Right lobe of liver (tissue), 6 donors: Measurements from ENCODE around the gene IL6R. TPM values are rescaled to one million over a fixed set of nuclear protein-coding genes. Genes with fewer than 3 reads are reported as not detected.

Source experiments
- ATAC-seq, 4 donors: fragments of 200-7000 bp; cut with Tn5 transposase; one replicate each; pipeline ENCODE4 v1.9.1; 2020; ENCODE audit warnings: mild to moderate bottlenecking in 4 of 4, moderate library complexity in 4 of 4
- DNase-seq, 3 donors: peaks; one replicate each; pipeline ENCODE4 v3.0.0-alpha.2; 2020
- H3K27ac ChIP-seq, 3 donors: fragments of 200-600 bp; one replicate each; pipeline ENCODE4 v1.8.0; 2022
- H3K27me3 ChIP-seq, 2 donors: fragments of 200-600 bp; one replicate each; pipeline ENCODE4 v1.8.0; 2022
- H3K36me3 ChIP-seq, 4 donors: fragments of 200-600 bp; sonication (generic) in 1 of 4; one replicate each; pipeline versions ENCODE4 v1.5.1 to v1.8.0; 2017 to 2022; ENCODE audit warnings: control low read depth in 1 of 4
- H3K4me1 ChIP-seq, 4 donors: fragments of 200-600 bp; sonication (generic) in 1 of 4; one replicate each; pipeline versions ENCODE4 v1.5.1 to v1.8.0; 2017 to 2022; ENCODE audit warnings: control low read depth in 1 of 4
- H3K4me3 ChIP-seq, 3 donors: fragments of 200-600 bp; one replicate each; pipeline ENCODE4 v1.8.0; 2022
- H3K9me3 ChIP-seq, 4 donors: fragments of 200-600 bp; sonication (generic) in 1 of 4; one replicate each; pipeline versions ENCODE4 v1.5.1 to v1.8.0; 2017 to 2022; ENCODE audit warnings: control low read depth in 1 of 4
- CTCF ChIP-seq, 4 donors: fragments of 200-600 bp in 3 of 4; fragments of 450-650 bp in 1 of 4; IDR thresholded peaks; one replicate each; pipeline versions ENCODE4 v1.5.1 to v1.8.0; 2016 to 2022; ENCODE audit warnings: antibody characterized with exemption in 4 of 4, mild to moderate bottlenecking in 2 of 4
- POLR2A ChIP-seq: fragments of 450-650 bp; IDR thresholded peaks from one replicate; pipeline ENCODE4 v1.6.1; 2017; ENCODE audit warnings: antibody characterized with exemption, mild to moderate bottlenecking
- WGBS: methylation state at CpG from one replicate; pipeline ENCODE4 v1.1.6; 2018; ENCODE audit warnings: low coverage, low lambda C conversion rate; ENCODE audit not compliant: insufficient coverage; ENCODE audit errors: missing lambda C conversion rate; 5-methylcytosine and 5-hydroxymethylcytosine counted together
- intact Hi-C, 2 donors: fragments of 100-400 bp; cut with DNase I; formaldehyde crosslinking; loops; one replicate each; pipeline versions ENCODE4 v1.11.2 to v1.14.1; 2022
- total RNA-seq, 6 experiments: library from RNA; depleted of rRNA in 2 of 6; stranded (reverse); fragments of >200 nt in 2 of 6; fragmentation: NEBNext Ultra II Directional in 3 of 6; extraction: Animal tissue kit (Norgen Biotek cat#: 25700) in 3 of 6; gene quantifications; one replicate each; pipeline versions ENCODE4 v1.1.0 to v1.2.4, GENCODE V29; 2016 to 2023
- donor health status: DM: no; HTN: yes; CAD: no.
- donor health status: DM: no; HTN: no; CAD: no.
- donor health status: DM: no; HTN: no; CAD: no.
- donor health status: DM: no; HTN: yes; CAD: no.
- donor health status: DM: no; HTN: yes; CAD: no.

Gene IL6R
- total RNA-seq, 6 experiments from 2014 or later = 32.2 to 145 (median 68.2) TPM

DNA sequence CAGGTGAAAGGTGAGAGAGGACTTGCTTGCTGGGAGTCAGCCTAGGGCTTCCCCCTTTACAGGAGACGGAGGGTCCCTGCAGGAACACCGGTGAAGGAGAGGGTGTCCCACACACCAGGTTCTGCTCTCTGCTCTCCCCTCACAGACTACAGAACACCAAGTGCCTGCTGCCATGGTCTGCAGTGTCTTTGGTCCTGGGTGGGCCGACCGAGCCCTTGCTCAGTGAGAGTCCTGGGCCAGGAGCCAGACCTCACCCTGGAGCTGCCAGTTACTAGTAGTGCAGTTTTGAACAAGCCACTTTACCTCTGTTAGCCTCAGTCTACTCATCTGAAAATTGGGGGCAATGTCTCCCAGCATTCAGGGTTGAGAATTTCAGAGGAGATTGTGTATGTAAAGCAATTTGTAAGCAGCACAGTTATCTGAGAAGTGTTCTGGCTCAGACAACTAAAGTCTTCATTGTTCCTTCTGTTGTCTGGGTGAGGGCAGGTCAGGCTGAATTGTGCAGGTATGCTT is 2.7 kb upstream of the IL6R start:
- DNase-seq (no peak), ATAC-seq (no peak)
- WGBS = no CpG with 5 or more reads among the region's 4 CpGs
- TF ChIP-seq POLR2A (no peak), CTCF (IDR thresholded peaks at IDR 0.05) (no peak)
- Histone ChIP-seq H3K27ac (no peak overlapping the region), H3K4me3 (no peak overlapping the region), H3K27me3 (no peaks in the 10 kb centered on the region), H3K9me3 (no peaks in the 10 kb centered on the region), H3K36me3 (no peaks in the 10 kb centered on the region), H3K4me1 (peaks cover 0 to 22% (median 7%) of the 10 kb centered on the region in 4 donors)
- intact Hi-C loops = no loop called here

DNA sequence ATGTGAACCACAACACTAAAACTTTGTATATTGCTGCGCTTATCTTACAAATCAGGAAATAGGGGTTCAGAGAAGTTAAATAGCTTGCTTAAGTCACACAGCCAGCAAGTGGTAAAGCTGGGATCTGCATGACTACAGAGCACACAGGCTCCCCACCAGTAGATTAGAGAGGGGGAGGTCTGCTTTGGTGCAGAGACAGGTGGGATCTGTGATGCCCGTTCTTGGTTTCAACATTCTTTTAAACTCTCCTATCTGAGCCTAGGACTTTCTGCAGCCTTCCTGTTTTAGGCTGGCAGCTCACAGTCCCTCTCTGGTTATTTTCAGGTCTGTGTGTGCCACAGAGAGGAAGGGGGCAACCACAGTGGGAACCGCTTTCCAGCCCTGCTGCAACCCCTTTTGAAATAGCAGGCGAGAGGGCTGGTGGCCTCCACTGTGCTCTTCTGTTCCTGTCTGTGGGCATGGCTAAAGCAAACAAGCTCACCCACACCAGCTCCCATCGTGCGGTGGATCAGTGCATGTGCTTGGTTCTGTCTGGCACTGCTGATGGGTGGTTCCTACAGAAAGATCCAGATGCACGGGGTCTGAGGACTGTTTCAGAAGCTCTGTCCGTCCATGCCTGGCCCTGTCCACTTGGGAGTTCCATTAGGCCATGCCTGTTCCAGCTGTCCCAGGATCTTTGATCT is 1.7 kb upstream of the IL6R start:
- DNase-seq (peak in 1 of 3 donors; percentile 64), ATAC-seq (no peak)
- peaks cover 0 to 20% (median 7%) of the 10 kb centered on the region in 4 donors for H3K4me1 ChIP-seq
- H3K36me3 ChIP-seq = no peaks in the 10 kb centered on the region
- peak overlapping the region in 2 of 3 donors; percentile 56 to 99 for H3K27ac ChIP-seq
- H3K9me3 ChIP-seq = no peaks in the 10 kb centered on the region
- no peak overlapping the region for H3K4me3 ChIP-seq
- intact Hi-C loops = no loop called here
- H3K27me3 ChIP-seq = no peaks in the 10 kb centered on the region
- 36% methylated on average over 3 of the region's 8 CpGs for WGBS
- TF ChIP-seq POLR2A (no peak), CTCF (IDR thresholded peaks at IDR 0.05) (no peak)

DNA sequence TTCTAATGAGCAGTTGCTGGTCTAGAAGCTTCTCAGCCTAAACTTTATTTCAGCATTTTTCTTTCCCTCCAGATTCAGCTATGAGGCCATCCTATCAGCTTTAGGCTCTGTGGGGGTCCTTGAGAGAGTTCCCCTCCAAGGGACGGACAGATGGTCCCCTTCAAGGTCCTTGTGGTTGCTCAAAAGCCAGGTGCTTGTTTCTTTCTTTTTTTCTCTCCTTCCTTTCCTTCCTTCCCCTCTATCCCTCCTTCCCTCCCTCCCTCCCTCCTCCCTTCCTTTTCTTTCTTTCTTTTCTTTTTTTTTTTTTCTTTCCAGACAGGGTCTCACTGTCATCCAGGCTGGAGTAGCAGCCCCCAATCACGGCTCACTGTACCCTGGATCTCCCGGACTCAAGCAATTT is 1.2 kb upstream of the IL6R start:
- Histone ChIP-seq H3K4me3 (no peak overlapping the region), H3K27me3 (no peaks in the 10 kb centered on the region), H3K27ac (peak overlapping the region in 2 of 3 donors; percentile 56 to 99), H3K36me3 (no peaks in the 10 kb centered on the region), H3K4me1 (peaks cover 0 to 25% (median 10%) of the 10 kb centered on the region in 4 donors), H3K9me3 (no peaks in the 10 kb centered on the region)
- 83% methylated on average over 3 of the region's 3 CpGs for WGBS
- ATAC-seq = no peak
- TF ChIP-seq POLR2A (no peak), CTCF (IDR thresholded peaks at IDR 0.05) (no peak)
- intact Hi-C loops = no loop called here
- DNase-seq = no peak

- no peak for DNase-seq
- no peak for TF ChIP-seq CTCF (IDR thresholded peaks at IDR 0.05)
- Histone ChIP-seq H3K9me3 (no peaks in the 10 kb centered on the region), H3K4me3 (peak overlapping the region; percentile 79 to 95 (median 91)), H3K36me3 (no peaks in the 10 kb centered on the region), H3K27me3 (no peaks in the 10 kb centered on the region), H3K27ac (peak overlapping the region; percentile 98 to 99 (median 98)), H3K4me1 (peaks cover 0 to 31% (median 13%) of the 10 kb centered on the region in 4 donors)
- intact Hi-C loops = no loop called here
- peak; percentile 0 to 4 (median 0) for ATAC-seq
- 13% methylated on average over 4 of the region's 11 CpGs for WGBS
Measured at GRCh38 chr1:154404511-154404931, 622 bp upstream of the IL6R start.
